Activated naive CD8-positive, alpha-beta T cell (primary cell): ENCODE results near the gene LLGL2.
A peak's percentile ranks its signal among the peaks of the same experiment; 100 is the strongest.
"Not testable (repeated sequence)": the region's sequence is repeated elsewhere in the genome, so short reads cannot be mapped to it uniquely, and the experiment has no call there.

Experiments used
- H3K27ac Mint-ChIP-seq: one replicate; pipeline ENCODE4 v1.8.0; 2021; ENCODE audit warnings: mixed read lengths
- H3K27me3 Mint-ChIP-seq: one replicate; pipeline ENCODE4 v1.8.0; 2021; ENCODE audit warnings: mixed read lengths
- H3K36me3 Mint-ChIP-seq: one replicate; pipeline ENCODE4 v1.8.0; 2021; ENCODE audit warnings: mixed read lengths
- H3K4me1 Mint-ChIP-seq: one replicate; pipeline ENCODE4 v1.8.0; 2021; ENCODE audit warnings: low read depth, mixed read lengths
- H3K4me3 Mint-ChIP-seq: one replicate; pipeline ENCODE4 v1.8.0; 2021; ENCODE audit warnings: mild to moderate bottlenecking, mixed read lengths
- H3K9me3 Mint-ChIP-seq: one replicate; pipeline ENCODE4 v1.8.0; 2021; ENCODE audit warnings: low read depth, mixed read lengths

The LLGL2 gene

GRCh38 chr17:75571197-75571884 is 45.8 kb downstream of the LLGL2 start:
- Mint-ChIP-seq H3K4me3 (no peak overlapping the region), H3K9me3 (no peaks in the 10 kb centered on the region), H3K36me3 (peaks cover 2% of the 10 kb centered on the region), H3K4me1 (no peaks in the 10 kb centered on the region), H3K27me3 (no peaks in the 10 kb centered on the region), H3K27ac (no peak overlapping the region)

- Mint-ChIP-seq H3K36me3 (no peaks in the 10 kb centered on the region), H3K27me3 (no peaks in the 10 kb centered on the region), H3K4me1 (no peaks in the 10 kb centered on the region), H3K4me3 (no peak overlapping the region), H3K27ac (no peak overlapping the region), H3K9me3 (no peaks in the 10 kb centered on the region)
Observed at GRCh38 chr17:75571885-75572215, 46.4 kb downstream of the LLGL2 start.

GRCh38 chr17:75572713-75573539 is 47.4 kb downstream of the LLGL2 start:
- H3K4me1 Mint-ChIP-seq: no peaks in the 10 kb centered on the region
- H3K36me3 Mint-ChIP-seq: no peaks in the 10 kb centered on the region
- no peaks in the 10 kb centered on the region for H3K27me3 Mint-ChIP-seq
- no peak overlapping the region for H3K4me3 Mint-ChIP-seq
- H3K27ac Mint-ChIP-seq: no peak overlapping the region
- no peaks in the 10 kb centered on the region for H3K9me3 Mint-ChIP-seq

GRCh38 chr17:75573540-75573957 is 48.1 kb downstream of the LLGL2 start:
- Mint-ChIP-seq H3K27me3 (no peaks in the 10 kb centered on the region), H3K36me3 (no peaks in the 10 kb centered on the region), H3K27ac (no peak overlapping the region), H3K4me3 (no peak overlapping the region), H3K9me3 (no peaks in the 10 kb centered on the region), H3K4me1 (no peaks in the 10 kb centered on the region)

- no peaks in the 10 kb centered on the region for H3K27me3 Mint-ChIP-seq
- H3K36me3 Mint-ChIP-seq: no peaks in the 10 kb centered on the region
- H3K4me1 Mint-ChIP-seq: no peaks in the 10 kb centered on the region
- no peaks in the 10 kb centered on the region for H3K9me3 Mint-ChIP-seq
- no peak overlapping the region for H3K4me3 Mint-ChIP-seq
- H3K27ac Mint-ChIP-seq: no peak overlapping the region
Observed at GRCh38 chr17:75573994-75574393, 48.5 kb downstream of the LLGL2 start.

GRCh38 chr17:75574404-75575036 is 49.0 kb downstream of the LLGL2 start:
- Mint-ChIP-seq H3K27me3 (no peaks in the 10 kb centered on the region), H3K27ac (no peak overlapping the region), H3K4me1 (no peaks in the 10 kb centered on the region), H3K36me3 (no peaks in the 10 kb centered on the region), H3K4me3 (no peak overlapping the region), H3K9me3 (no peaks in the 10 kb centered on the region)

- Mint-ChIP-seq H3K4me1 (no peaks in the 10 kb centered on the region), H3K36me3 (no peaks in the 10 kb centered on the region), H3K27me3 (no peaks in the 10 kb centered on the region), H3K9me3 (no peaks in the 10 kb centered on the region), H3K4me3 (no peak overlapping the region), H3K27ac (no peak overlapping the region)
Observed at GRCh38 chr17:75575197-75575596, 49.7 kb downstream of the LLGL2 start.

- Mint-ChIP-seq H3K27ac (no peak overlapping the region), H3K9me3 (no peaks in the 10 kb centered on the region), H3K4me1 (no peaks in the 10 kb centered on the region), H3K4me3 (no peak overlapping the region), H3K27me3 (no peaks in the 10 kb centered on the region), H3K36me3 (no peaks in the 10 kb centered on the region)
Observed at GRCh38 chr17:75575728-75576127, 50.2 kb downstream of the LLGL2 start.

- no peaks in the 10 kb centered on the region for H3K9me3 Mint-ChIP-seq
- H3K27me3 Mint-ChIP-seq: no peaks in the 10 kb centered on the region
- no peaks in the 10 kb centered on the region for H3K36me3 Mint-ChIP-seq
- no peak overlapping the region for H3K4me3 Mint-ChIP-seq
- H3K4me1 Mint-ChIP-seq: peaks cover 8% of the 10 kb centered on the region
- H3K27ac Mint-ChIP-seq: no peak overlapping the region
Observed at GRCh38 chr17:75576661-75577060, 51.2 kb downstream of the LLGL2 start.

GRCh38 chr17:75581121-75581725 is 55.7 kb downstream of the LLGL2 start:
- Mint-ChIP-seq H3K4me1 (peaks cover 14% of the 10 kb centered on the region), H3K4me3 (peak overlapping the region; percentile 90), H3K27ac (peak overlapping the region; percentile 72)
- not testable (repeated sequence) for H3K27me3 Mint-ChIP-seq, H3K36me3 Mint-ChIP-seq, H3K9me3 Mint-ChIP-seq

GRCh38 chr17:75583197-75583596 is 57.7 kb downstream of the LLGL2 start:
- H3K4me1 Mint-ChIP-seq: peaks cover 20% of the 10 kb centered on the region
- H3K27me3 Mint-ChIP-seq, H3K27ac Mint-ChIP-seq, H3K4me3 Mint-ChIP-seq, H3K36me3 Mint-ChIP-seq, H3K9me3 Mint-ChIP-seq: not testable (repeated sequence)

GRCh38 chr17:75584849-75585175 is 59.3 kb downstream of the LLGL2 start:
- H3K27ac Mint-ChIP-seq: no peak overlapping the region
- H3K36me3 Mint-ChIP-seq: no peaks in the 10 kb centered on the region
- H3K4me1 Mint-ChIP-seq: peaks cover 20% of the 10 kb centered on the region
- H3K27me3 Mint-ChIP-seq: no peaks in the 10 kb centered on the region
- H3K4me3 Mint-ChIP-seq: no peak overlapping the region
- H3K9me3 Mint-ChIP-seq: no peaks in the 10 kb centered on the region

GRCh38 chr17:75587675-75588595 is 62.4 kb downstream of the LLGL2 start, which contains the start of gene MYO15B:
TSS of gene MYO15B (plus strand) at chr17:75587800. CDS start at chr17:75588058, 258 bp downstream.
- H3K27ac Mint-ChIP-seq: peak within 1 kb of the TSS; percentile 16
- peaks cover 11% of the 10 kb centered on the region for H3K4me1 Mint-ChIP-seq
- H3K9me3 Mint-ChIP-seq: no peaks in the 10 kb centered on the region
- H3K36me3 Mint-ChIP-seq: no peaks in the 10 kb centered on the region
- H3K4me3 Mint-ChIP-seq: peak within 1 kb of the TSS; percentile 73
- no peaks in the 10 kb centered on the region for H3K27me3 Mint-ChIP-seq

- no peaks in the 10 kb centered on the region for H3K27me3 Mint-ChIP-seq
- no peak overlapping the region for H3K27ac Mint-ChIP-seq
- H3K9me3 Mint-ChIP-seq: no peaks in the 10 kb centered on the region
- H3K4me3 Mint-ChIP-seq: no peak overlapping the region
- H3K36me3 Mint-ChIP-seq: no peaks in the 10 kb centered on the region
- H3K4me1 Mint-ChIP-seq: peaks cover 9% of the 10 kb centered on the region
Observed at GRCh38 chr17:75588596-75589011, 63.1 kb downstream of the LLGL2 start.
